Stomach (tissue), 9 donors: ENCODE data around the gene OPALIN. TPM values are rescaled to one million over a fixed set of nuclear protein-coding genes. Genes with fewer than 3 reads are reported as not detected.

Experiments used
- DNase-seq, 2 donors: peaks; one replicate each; pipeline versions ENCODE4 v3.0.0 to v3.0.0-alpha.2; 2013 to 2019
- H3K27ac ChIP-seq, 5 donors: fragments of 200-600 bp in 4 of 5; sonication (generic) in 4 of 5; one replicate each; pipeline ENCODE4 v1.5.1; 2013 to 2019; ENCODE audit warnings: mild to moderate bottlenecking in 1 of 5, moderate library complexity in 1 of 5
- H3K27me3 ChIP-seq, 3 donors: fragments of 200-600 bp; sonication (generic); one replicate each; pipeline ENCODE4 v1.5.1; 2017 to 2019; ENCODE audit warnings: mixed run types in 1 of 3
- H3K36me3 ChIP-seq, 4 donors: fragments of 200-600 bp; sonication (generic); 1 replicate in 3 of 4; 2 replicates in 1 of 4; pipeline ENCODE4 v1.5.1; 2016 to 2019
- H3K4me1 ChIP-seq, 4 donors: fragments of 200-600 bp; sonication (generic); one replicate each; pipeline ENCODE4 v1.5.1; 2016 to 2019
- H3K4me3 ChIP-seq, 4 donors: fragments of 200-600 bp; sonication (generic) in 3 of 4; one replicate each; pipeline ENCODE4 v1.5.1; 2016 to 2019; ENCODE audit warnings: mild to moderate bottlenecking in 1 of 4
- H3K9me3 ChIP-seq, 4 donors: fragments of 200-600 bp; sonication (generic); one replicate each; pipeline ENCODE4 v1.5.1; 2016 to 2019
- EP300 ChIP-seq: sonication (generic); formaldehyde crosslinking; IDR thresholded peaks from one replicate; pipeline ENCODE4 v1.6.1; 2017; ENCODE audit warnings: antibody characterized with exemption
- POLR2A ChIP-seq, 4 donors: fragments of 450-650 bp; IDR thresholded peaks; one replicate each; pipeline ENCODE4 v1.6.1; 2016; ENCODE audit warnings: antibody characterized with exemption in 4 of 4, control low read depth in 2 of 4, mild to moderate bottlenecking in 1 of 4, moderate library complexity in 1 of 4
- POLR2AphosphoS5 ChIP-seq, 3 donors: sonication (generic); formaldehyde crosslinking; IDR thresholded peaks; one replicate each; pipeline ENCODE4 v1.6.1; 2016; ENCODE audit warnings: antibody characterized with exemption in 3 of 3
- WGBS, 5 donors: extraction: QIAGEN DNeasy Blood & Tissue Kit in 3 of 5; methylation state at CpG; one replicate each; pipeline versions ENCODE4 v1.1.5 to v1.1.7; 2013 to 2018; 5-methylcytosine and 5-hydroxymethylcytosine counted together
- intact Hi-C: fragments of 100-400 bp; cut with DNase I; formaldehyde crosslinking; loops from one replicate; pipeline ENCODE4 v1.15.1; 2023; ENCODE audit warnings: low total_unique reads
- polyA plus RNA-seq, 3 donors: library from polyadenylated mRNA; stranded (reverse); fragments of 200-250 nt; gene quantifications; one replicate each; pipeline ENCODE4 v1.2.3, GENCODE V29; 2013
- total RNA-seq, 5 donors: library from RNA; depleted of rRNA; stranded (reverse); fragments of >200 nt; gene quantifications; one replicate each; pipeline versions ENCODE4 v1.1.0 to v1.2.3, GENCODE V29; 2014 to 2016
- TF ChIP-seq, protein P1 (sequence below), 7 experiments: fragments of 450-650 bp in 4 of 7; fragments of 200-600 bp in 3 of 7; sonication (generic) in 3 of 7; IDR thresholded peaks; one replicate each; pipeline ENCODE4 v1.5.1; 2016 to 2019; ENCODE audit warnings: antibody characterized with exemption in 7 of 7, control low read depth in 2 of 7, mild to moderate bottlenecking in 1 of 7
- donor health status: healthy with polysubstance abuse.
- donor health status: Bipolar disorder and iron deficiency.
- donor health status: healthy.

OPALIN gene
- total and polyA plus RNA-seq, 8 donors, result not detected

DNA sequence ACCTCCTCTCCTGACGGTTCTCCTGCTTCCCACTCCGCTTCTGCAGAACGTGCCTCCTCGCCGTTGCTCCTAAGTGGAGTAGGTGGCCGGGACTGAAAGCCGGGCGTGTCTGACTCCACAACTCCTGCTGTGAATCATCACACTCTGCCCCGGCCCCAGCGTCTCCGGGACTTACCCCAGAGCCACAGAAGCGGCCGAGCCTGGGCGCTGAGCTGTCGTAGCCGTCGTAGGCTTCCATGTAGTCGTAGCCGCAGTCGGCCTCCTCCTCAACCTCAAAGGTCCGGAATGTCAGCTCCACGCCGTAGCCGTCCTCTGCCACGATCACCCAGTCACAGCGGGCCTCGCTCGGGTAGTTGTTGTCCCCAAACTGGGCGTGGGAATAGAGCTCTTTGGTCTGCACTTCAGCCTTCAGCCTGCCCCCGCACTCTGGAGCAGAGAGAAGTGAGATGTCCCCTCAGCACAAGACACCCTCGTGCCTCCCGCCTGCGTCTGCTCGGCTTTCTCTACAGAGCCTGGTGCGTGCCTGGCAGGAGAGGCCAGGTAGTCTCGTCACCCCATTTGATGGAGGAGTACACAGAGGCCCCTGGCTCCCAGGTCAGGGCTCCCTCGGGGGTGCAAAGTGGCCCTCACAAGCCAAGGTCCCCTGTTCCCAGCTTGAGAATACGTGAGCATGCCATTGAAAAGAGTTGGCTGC, 11.2 kb upstream of the OPALIN start:
- Histone ChIP-seq H3K27me3 (no peaks in the 10 kb centered on the region), H3K36me3 (no peaks in the 10 kb centered on the region), H3K4me1 (peaks cover 0 to 7% (median 6%) of the 10 kb centered on the region in 4 donors), H3K27ac (no peak overlapping the region), H3K4me3 (no peak overlapping the region), H3K9me3 (no peaks in the 10 kb centered on the region)
- DNase-seq, result no peak
- intact Hi-C loops, result no loop called here
- TF ChIP-seq POLR2A (IDR thresholded peaks at IDR 0.05) (no peak), POLR2AphosphoS5 (IDR thresholded peaks at IDR 0.05) (no peak), EP300 (no peak)
- TF ChIP-seq, protein P1, sequence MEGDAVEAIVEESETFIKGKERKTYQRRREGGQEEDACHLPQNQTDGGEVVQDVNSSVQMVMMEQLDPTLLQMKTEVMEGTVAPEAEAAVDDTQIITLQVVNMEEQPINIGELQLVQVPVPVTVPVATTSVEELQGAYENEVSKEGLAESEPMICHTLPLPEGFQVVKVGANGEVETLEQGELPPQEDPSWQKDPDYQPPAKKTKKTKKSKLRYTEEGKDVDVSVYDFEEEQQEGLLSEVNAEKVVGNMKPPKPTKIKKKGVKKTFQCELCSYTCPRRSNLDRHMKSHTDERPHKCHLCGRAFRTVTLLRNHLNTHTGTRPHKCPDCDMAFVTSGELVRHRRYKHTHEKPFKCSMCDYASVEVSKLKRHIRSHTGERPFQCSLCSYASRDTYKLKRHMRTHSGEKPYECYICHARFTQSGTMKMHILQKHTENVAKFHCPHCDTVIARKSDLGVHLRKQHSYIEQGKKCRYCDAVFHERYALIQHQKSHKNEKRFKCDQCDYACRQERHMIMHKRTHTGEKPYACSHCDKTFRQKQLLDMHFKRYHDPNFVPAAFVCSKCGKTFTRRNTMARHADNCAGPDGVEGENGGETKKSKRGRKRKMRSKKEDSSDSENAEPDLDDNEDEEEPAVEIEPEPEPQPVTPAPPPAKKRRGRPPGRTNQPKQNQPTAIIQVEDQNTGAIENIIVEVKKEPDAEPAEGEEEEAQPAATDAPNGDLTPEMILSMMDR (IDR thresholded peaks at IDR 0.05), result no peak
- WGBS, 5 donors, result 74 to 82% (median 81%) methylated on average over 35 to 38 of the region's 38 CpGs

DNA sequence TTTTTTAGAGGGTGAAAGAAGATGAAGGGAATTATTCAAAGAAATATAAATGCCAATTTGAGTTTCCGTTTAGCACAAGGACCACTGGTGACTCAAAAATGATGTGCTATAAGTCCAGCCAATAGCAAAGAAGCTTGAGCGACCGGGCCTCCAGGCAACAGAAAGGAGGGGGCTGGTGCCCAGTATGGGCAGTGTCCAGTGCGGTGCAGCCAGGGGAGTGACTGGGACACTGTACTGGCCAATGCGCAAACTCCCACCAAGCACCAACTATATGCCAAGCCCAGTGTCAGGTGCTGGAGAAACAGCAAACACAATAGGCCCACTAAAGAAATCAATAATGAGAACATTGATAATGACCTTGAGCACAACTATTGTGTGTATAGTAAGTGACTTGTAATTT, 10.2 kb upstream of the OPALIN start:
- Histone ChIP-seq H3K9me3 (no peaks in the 10 kb centered on the region), H3K4me1 (no peaks in the 10 kb centered on the region), H3K4me3 (no peak overlapping the region), H3K27me3 (no peaks in the 10 kb centered on the region), H3K27ac (no peak overlapping the region), H3K36me3 (no peaks in the 10 kb centered on the region)
- WGBS, 5 donors, result 78 to 91% (median 86%) methylated on average over 5 of the region's 5 CpGs
- TF ChIP-seq EP300, result no peak
- no peak for TF ChIP-seq POLR2A (IDR thresholded peaks at IDR 0.05)
- TF ChIP-seq, protein P1 (IDR thresholded peaks at IDR 0.05), result no peak
- TF ChIP-seq POLR2AphosphoS5 (IDR thresholded peaks at IDR 0.05), result no peak
- DNase-seq, result no peak
- intact Hi-C loops, result no loop called here

DNA sequence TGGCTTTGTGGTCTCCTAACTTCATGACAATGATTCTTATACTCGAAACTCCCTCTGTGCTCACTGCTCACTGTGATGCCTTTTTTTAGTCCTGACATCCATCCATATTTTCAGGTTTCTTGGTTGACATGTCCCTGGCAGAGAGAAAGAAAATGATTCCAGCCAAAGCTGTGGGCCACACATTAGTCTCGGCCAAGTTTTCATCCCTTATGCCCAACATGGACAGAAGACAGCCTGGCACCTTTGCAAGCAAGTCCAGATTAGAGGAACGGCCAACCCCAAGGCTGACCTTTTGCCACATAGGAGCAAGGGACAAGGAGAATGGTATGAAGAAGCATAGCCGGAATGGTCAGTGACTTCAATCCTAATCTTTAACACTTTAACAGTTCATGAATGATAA, 8.7 kb upstream of the OPALIN start:
- intact Hi-C loops, result no loop called here
- DNase-seq, result no peak
- WGBS, 5 donors, result 71 to 84% (median 76%) methylated on average over 4 of the region's 4 CpGs
- Histone ChIP-seq H3K27ac (no peak overlapping the region), H3K4me1 (no peaks in the 10 kb centered on the region), H3K36me3 (no peaks in the 10 kb centered on the region), H3K4me3 (no peak overlapping the region), H3K9me3 (no peaks in the 10 kb centered on the region), H3K27me3 (no peaks in the 10 kb centered on the region)
- TF ChIP-seq EP300 (no peak), POLR2A (IDR thresholded peaks at IDR 0.05) (no peak), POLR2AphosphoS5 (IDR thresholded peaks at IDR 0.05) (no peak)
- TF ChIP-seq, protein P1 (IDR thresholded peaks at IDR 0.05), result no peak

DNA sequence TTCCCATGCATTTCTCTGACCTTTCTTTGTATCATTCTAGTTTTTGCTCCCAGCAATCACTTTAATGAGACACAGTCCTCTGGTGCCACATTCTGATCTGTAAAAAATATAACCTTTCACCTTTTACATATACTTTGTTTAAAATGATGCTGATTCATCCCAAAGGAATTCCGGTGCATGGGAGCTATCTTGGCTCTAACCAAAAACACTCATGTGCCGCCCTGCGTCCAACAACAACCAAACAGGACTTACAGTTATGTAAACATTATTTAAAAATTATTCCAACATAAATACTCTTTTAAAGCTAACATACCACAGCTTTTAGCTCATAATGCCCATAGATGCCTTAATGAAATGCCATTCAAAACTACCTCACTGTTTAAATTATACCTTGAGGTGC, 7.7 kb upstream of the OPALIN start:
- Histone ChIP-seq H3K27me3 (no peaks in the 10 kb centered on the region), H3K27ac (no peak overlapping the region), H3K4me1 (no peaks in the 10 kb centered on the region), H3K9me3 (peaks cover 0 to 5% (median 0%) of the 10 kb centered on the region in 4 donors), H3K36me3 (no peaks in the 10 kb centered on the region), H3K4me3 (no peak overlapping the region)
- intact Hi-C loops, result no loop called here
- 24 to 45% (median 34%) methylated on average over 3 of the region's 3 CpGs for WGBS, 5 donors
- TF ChIP-seq POLR2AphosphoS5 (IDR thresholded peaks at IDR 0.05) (no peak), EP300 (no peak), POLR2A (IDR thresholded peaks at IDR 0.05) (no peak)
- TF ChIP-seq, protein P1 (IDR thresholded peaks at IDR 0.05), result no peak
- no peak for DNase-seq
